ENCODE results near the gene TAF1C.

GRCh38 chr16:84199097-84199496 lies 12.2 kb upstream of the TAF1C start:
- TF ChIP-seq CTCF (IDR thresholded peaks at IDR 0.05; ENCODE audit: low read length) (no peak), EZH2 (IDR thresholded peaks at IDR 0.05; ENCODE audit: borderline replicate concordance, low read length) (no peak)

Data from OCI-LY1 (cell line).